ENCODE measurements around the gene EFTUD2. TPM values are rescaled to one million over a fixed set of nuclear protein-coding genes. Genes with fewer than 3 reads are reported as not detected.

EFTUD2 gene
- total RNA-seq, 1 donor from 2014 or later: 102 TPM

DNA sequence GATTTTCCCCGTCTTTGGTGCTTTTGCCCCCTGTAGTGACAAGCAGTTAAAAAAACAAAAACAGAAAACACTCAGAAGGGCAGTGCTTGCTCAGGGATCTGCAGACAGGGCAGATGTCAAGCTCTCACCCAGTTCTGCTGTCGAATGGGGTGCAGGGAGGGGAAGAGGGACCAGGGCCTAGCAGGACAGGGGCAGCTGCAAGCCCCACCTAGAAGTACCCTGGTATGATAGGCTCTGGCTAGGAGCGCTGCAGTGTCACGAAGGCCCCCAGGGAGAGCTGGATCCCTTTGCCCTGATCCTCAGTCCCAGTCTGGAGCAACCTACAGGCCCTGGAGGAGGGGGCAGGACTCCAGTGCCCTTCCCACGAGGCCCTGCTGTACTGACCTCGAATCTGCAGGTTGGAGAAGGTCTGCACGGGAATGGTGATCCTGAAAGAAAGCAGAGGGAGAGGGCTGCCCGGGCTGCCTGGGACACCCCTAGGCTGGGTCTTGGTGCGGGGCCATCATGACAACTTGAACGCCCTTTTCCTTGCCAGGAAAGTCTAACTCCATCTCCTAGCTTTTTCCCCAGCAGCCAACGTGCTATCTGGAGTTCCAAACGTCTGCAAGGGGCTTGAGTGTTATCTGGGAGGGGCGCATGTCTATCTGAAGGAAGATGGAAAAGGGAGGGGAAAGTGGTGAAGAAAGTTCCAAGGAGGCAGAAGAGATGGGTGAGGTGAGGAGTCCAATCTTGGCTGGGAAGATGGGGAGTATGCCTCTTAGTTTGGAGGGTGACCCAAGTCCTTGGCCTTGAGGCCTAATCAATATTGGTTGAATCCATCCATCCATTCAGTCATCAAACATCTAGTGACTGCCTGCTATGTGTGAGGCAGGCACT is 11.2 kb upstream of the EFTUD2 start:
- Mint-ChIP-seq H3K36me3 (ENCODE audit: unreplicated experiment) (no peaks in the 10 kb centered on the region), H3K4me1 (ENCODE audit: unreplicated experiment) (peaks cover 40% of the 10 kb centered on the region), H3K27me3 (ENCODE audit: unreplicated experiment) (no peaks in the 10 kb centered on the region), H3K27ac (ENCODE audit: unreplicated experiment) (peak overlapping the region; percentile 78), H3K4me3 (ENCODE audit: unreplicated experiment) (no peak overlapping the region), H3K9me3 (ENCODE audit: unreplicated experiment) (no peaks in the 10 kb centered on the region)
- no peak for DNase-seq (ENCODE audit: extremely low spot score, unreplicated experiment)
- TF ChIP-seq, protein P1, sequence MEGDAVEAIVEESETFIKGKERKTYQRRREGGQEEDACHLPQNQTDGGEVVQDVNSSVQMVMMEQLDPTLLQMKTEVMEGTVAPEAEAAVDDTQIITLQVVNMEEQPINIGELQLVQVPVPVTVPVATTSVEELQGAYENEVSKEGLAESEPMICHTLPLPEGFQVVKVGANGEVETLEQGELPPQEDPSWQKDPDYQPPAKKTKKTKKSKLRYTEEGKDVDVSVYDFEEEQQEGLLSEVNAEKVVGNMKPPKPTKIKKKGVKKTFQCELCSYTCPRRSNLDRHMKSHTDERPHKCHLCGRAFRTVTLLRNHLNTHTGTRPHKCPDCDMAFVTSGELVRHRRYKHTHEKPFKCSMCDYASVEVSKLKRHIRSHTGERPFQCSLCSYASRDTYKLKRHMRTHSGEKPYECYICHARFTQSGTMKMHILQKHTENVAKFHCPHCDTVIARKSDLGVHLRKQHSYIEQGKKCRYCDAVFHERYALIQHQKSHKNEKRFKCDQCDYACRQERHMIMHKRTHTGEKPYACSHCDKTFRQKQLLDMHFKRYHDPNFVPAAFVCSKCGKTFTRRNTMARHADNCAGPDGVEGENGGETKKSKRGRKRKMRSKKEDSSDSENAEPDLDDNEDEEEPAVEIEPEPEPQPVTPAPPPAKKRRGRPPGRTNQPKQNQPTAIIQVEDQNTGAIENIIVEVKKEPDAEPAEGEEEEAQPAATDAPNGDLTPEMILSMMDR (IDR thresholded peaks at IDR 0.05): no peak

DNA sequence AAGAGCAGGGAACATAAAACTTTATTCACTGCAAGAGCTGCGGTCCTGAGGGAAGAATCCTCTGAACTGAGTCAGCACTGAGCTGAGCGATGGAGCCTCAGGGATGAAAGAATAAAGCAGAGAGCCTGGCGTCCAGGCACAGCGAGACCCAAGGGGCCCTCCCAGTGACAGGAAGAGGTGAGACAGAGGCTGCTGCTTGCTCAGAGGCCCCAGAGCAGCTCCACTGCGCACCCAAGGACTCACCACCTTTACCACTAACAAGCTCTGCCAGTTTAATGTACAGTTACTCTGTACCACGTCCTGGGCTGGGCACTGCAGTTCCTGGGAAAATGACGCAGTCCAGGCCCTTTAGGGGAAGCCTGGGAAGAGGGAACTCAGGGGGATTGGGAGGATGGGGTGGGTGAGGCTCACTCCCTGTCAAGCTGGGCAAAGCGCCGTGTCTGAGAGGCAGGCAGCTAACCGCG is 10.5 kb upstream of the EFTUD2 start:
- TF ChIP-seq, protein P1 (IDR thresholded peaks at IDR 0.05): no peak
- peak overlapping the region; percentile 78 for H3K27ac Mint-ChIP-seq (ENCODE audit: unreplicated experiment)
- no peaks in the 10 kb centered on the region for H3K27me3 Mint-ChIP-seq (ENCODE audit: unreplicated experiment)
- H3K9me3 Mint-ChIP-seq (ENCODE audit: unreplicated experiment): no peaks in the 10 kb centered on the region
- no peak for DNase-seq (ENCODE audit: extremely low spot score, unreplicated experiment)
- no peaks in the 10 kb centered on the region for H3K36me3 Mint-ChIP-seq (ENCODE audit: unreplicated experiment)
- no peak overlapping the region for H3K4me3 Mint-ChIP-seq (ENCODE audit: unreplicated experiment)
- H3K4me1 Mint-ChIP-seq (ENCODE audit: unreplicated experiment): peaks cover 46% of the 10 kb centered on the region

DNA sequence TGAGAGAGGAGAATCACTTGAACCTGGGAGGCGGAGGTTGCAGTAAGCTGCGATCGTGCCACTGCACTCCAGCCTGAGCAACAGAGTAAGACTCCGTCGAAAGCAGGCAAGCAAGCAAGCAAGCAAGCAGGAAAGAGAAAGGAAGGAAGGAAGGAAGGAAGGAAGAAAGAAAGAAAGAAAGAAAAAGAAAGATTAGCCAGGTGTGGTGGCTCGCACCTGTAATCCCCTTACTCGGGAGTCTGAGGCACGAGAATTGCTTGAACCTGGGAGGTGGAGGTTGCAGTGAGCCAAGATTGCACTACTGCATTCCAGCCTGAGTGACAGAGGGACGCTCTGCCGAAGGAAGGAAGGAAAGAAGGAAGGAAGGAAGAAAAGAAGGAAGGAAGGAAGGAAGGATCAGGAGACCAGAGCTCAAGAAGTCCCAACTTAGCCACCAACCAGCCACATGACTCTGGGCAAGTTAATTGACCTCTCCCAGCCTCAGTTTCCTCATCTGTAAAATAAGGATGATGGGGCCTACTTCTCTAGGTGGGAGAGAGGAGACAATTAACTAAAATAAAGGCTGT is 9.6 kb upstream of the EFTUD2 start:
- H3K4me3 Mint-ChIP-seq (ENCODE audit: unreplicated experiment): no peak overlapping the region
- H3K27me3 Mint-ChIP-seq (ENCODE audit: unreplicated experiment): no peaks in the 10 kb centered on the region
- no peaks in the 10 kb centered on the region for H3K9me3 Mint-ChIP-seq (ENCODE audit: unreplicated experiment)
- no peaks in the 10 kb centered on the region for H3K36me3 Mint-ChIP-seq (ENCODE audit: unreplicated experiment)
- TF ChIP-seq, protein P1 (IDR thresholded peaks at IDR 0.05): no peak
- H3K27ac Mint-ChIP-seq (ENCODE audit: unreplicated experiment): peak overlapping the region; percentile 75
- no peak for DNase-seq (ENCODE audit: extremely low spot score, unreplicated experiment)
- H3K4me1 Mint-ChIP-seq (ENCODE audit: unreplicated experiment): peaks cover 46% of the 10 kb centered on the region

DNA sequence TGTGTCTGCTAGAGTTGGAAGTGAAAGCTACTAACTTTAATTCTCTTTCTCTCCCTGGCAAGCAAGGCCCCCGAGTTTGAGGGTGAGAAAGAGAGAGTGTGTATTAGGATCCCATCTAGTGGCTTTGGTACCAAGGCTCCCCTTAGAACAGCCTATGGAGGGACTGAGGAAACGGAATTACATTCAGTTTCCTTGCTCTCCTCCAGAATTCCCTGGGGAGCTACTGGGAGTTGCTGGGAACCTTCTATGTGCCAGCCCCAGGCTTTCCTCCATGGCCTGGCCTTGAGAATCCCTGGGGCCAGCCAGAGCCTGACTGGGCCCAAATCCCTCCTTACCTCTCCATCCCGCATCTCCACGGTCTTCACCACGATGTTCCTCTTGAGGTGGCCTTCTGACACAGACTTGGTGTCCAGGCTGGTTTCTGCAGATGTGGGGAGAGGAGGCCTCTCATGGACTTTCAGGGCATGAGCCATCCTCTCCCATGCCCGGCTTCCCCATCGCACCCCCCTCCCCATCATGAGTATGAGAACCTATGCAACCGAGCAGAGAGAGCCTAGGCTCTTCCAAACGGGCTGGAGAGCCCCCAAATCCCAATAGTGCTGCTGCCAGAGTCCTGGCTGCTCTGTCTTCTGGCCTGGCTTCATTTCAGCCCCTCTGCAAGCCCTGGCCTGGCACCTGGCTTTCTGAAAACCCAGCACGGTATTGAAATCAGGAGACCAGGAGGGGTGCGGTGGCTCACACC is 8.7 kb upstream of the EFTUD2 start:
- Mint-ChIP-seq H3K4me1 (ENCODE audit: unreplicated experiment) (peaks cover 46% of the 10 kb centered on the region), H3K4me3 (ENCODE audit: unreplicated experiment) (no peak overlapping the region)

More for the DNA sequence above, 8.7 kb upstream of the EFTUD2 start:
- DNase-seq (ENCODE audit: extremely low spot score, unreplicated experiment): no peak
- H3K27ac Mint-ChIP-seq (ENCODE audit: unreplicated experiment): peak overlapping the region; percentile 41
- H3K27me3 Mint-ChIP-seq (ENCODE audit: unreplicated experiment): no peaks in the 10 kb centered on the region
- H3K9me3 Mint-ChIP-seq (ENCODE audit: unreplicated experiment): no peaks in the 10 kb centered on the region
- H3K36me3 Mint-ChIP-seq (ENCODE audit: unreplicated experiment): no peaks in the 10 kb centered on the region
- TF ChIP-seq, protein P1 (IDR thresholded peaks at IDR 0.05): no peak

All from osteocyte (in vitro differentiated cells).